A549 (cell line): ENCODE results near the gene GXYLT1. TPM values are rescaled to one million over a fixed set of nuclear protein-coding genes. Genes with fewer than 3 reads are reported as not detected.
A peak's percentile ranks its signal among the peaks of the same experiment; 100 is the strongest.
"Not testable (repeated sequence)": the region's sequence is repeated elsewhere in the genome, so short reads cannot be mapped to it uniquely, and the experiment has no call there.

ENCODE experiments used
- ATAC-seq, 2 experiments: fragments of 200-7000 bp in 1 of 2; fragments of >200 bp in 1 of 2; cut with Nextera tagmentation in 1 of 2; cut with Tn5 transposase in 1 of 2; 3 replicates each; pipeline versions ENCODE4 v1.8.0 to v1.9.1; 2018 to 2020; ENCODE audit warnings: mild to moderate bottlenecking in 1 of 2, moderate library complexity in 1 of 2
- CTCF ChIA-PET: fragments of 300-600 bp; sonication (Branson Sonifier 250); formaldehyde crosslinking; extraction: SDS; loops from one replicate; lab custom pipeline; 2021; ENCODE audit warnings: antibody characterized with exemption, inconsistent platforms; lab: Yijun Ruan, JAX
- POLR2A ChIA-PET: fragments of 350-600 bp; formaldehyde crosslinking; extraction: SDS; loops from one replicate; lab custom pipeline; 2021; ENCODE audit warnings: antibody characterized with exemption, inconsistent platforms; lab: Yijun Ruan, JAX
- DNase-seq, 2 experiments: peaks; one replicate each; pipeline versions ENCODE4 v3.0.0 to v3.0.0-alpha.2; 2011 to 2016; ENCODE audit warnings: low read depth in 1 of 2, low spot score in 1 of 2
- FAIRE-seq: peaks from 2 replicates; lab custom pipeline; 2011; peaks lifted over from hg19 to GRCh38; lab: Jason Lieb, UNC
- H3K27ac ChIP-seq, 2 experiments: fragments of >200 bp; sonication (Bioruptor Twin); formaldehyde crosslinking; 3 replicates each; pipeline ENCODE4 v1.5.1; 2016 to 2017
- H3K4me1 ChIP-seq: fragments of >200 bp; sonication (Bioruptor Twin); formaldehyde crosslinking; 3 replicates; pipeline ENCODE4 v1.6.1; 2016
- H3K4me2 ChIP-seq: fragments of >200 bp; sonication (Bioruptor Twin); formaldehyde crosslinking; 3 replicates; pipeline ENCODE4 v1.6.1; 2016
- H3K4me3 ChIP-seq: fragments of >200 bp; sonication (Bioruptor Twin); formaldehyde crosslinking; 3 replicates; pipeline ENCODE4 v1.5.1; 2016
- H3K9me3 ChIP-seq: fragments of >200 bp; sonication (Bioruptor Twin); formaldehyde crosslinking; 3 replicates; pipeline ENCODE4 v1.6.1; 2016
- BHLHE40 ChIP-seq: IDR thresholded peaks from 2 replicates; pipeline ENCODE4 v1.6.1; 2012; ENCODE audit warnings: low read depth, low read length, inconsistent platforms
- CBX2 ChIP-seq: fragments of 200-600 bp; sonication (generic); IDR thresholded peaks from 2 replicates; pipeline ENCODE4 v1.6.1; 2016; ENCODE audit warnings: low read depth, mild to moderate bottlenecking, borderline replicate concordance
- CHD2 ChIP-seq: fragments of 150-350 bp; IDR thresholded peaks from 2 replicates; pipeline ENCODE4 v1.6.1; 2014; ENCODE audit warnings: low read length; ENCODE audit not compliant: partially characterized antibody
- EHMT2 ChIP-seq: fragments of 200-600 bp; sonication (generic); IDR thresholded peaks from 2 replicates; pipeline ENCODE4 v1.6.1; 2016; ENCODE audit warnings: antibody characterized with exemption, low read depth, mild to moderate bottlenecking, moderate library complexity
- ESRRA ChIP-seq: fragments of 150-350 bp; IDR thresholded peaks from 2 replicates; pipeline ENCODE4 v1.6.1; 2014; ENCODE audit warnings: mild to moderate bottlenecking, low read length, borderline replicate concordance
- FOXS1 ChIP-seq: fragments of 250-450 bp; sonication (Bioruptor Pico); IDR thresholded peaks from 2 replicates; pipeline ENCODE4 v1.5.0; 2020; ENCODE audit warnings: mild to moderate bottlenecking, moderate library complexity
- HOXA7 ChIP-seq: fragments of 250-450 bp; sonication (Bioruptor Pico); IDR thresholded peaks from 2 replicates; pipeline ENCODE4 v1.5.0; 2020; ENCODE audit warnings: mild to moderate bottlenecking, moderate library complexity
- KDM5A ChIP-seq: fragments of 200-600 bp; sonication (generic); IDR thresholded peaks from 2 replicates; pipeline ENCODE4 v1.6.1; 2016; ENCODE audit warnings: antibody characterized with exemption, mild to moderate bottlenecking
- MAFK ChIP-seq: fragments of 450-650 bp; IDR thresholded peaks from 2 replicates; pipeline ENCODE4 v1.6.1; 2014; ENCODE audit not compliant: partially characterized antibody
- MAZ ChIP-seq: fragments of 150-350 bp; IDR thresholded peaks from 2 replicates; pipeline ENCODE4 v1.6.1; 2014; ENCODE audit warnings: antibody characterized with exemption, low read depth, low read length, borderline replicate concordance
- MYC ChIP-seq: IDR thresholded peaks from 2 replicates; pipeline ENCODE4 v1.6.1; 2012; ENCODE audit warnings: mild to moderate bottlenecking, inconsistent platforms, low read length, improper control_type of control experiment, borderline replicate concordance
- NPAS2 ChIP-seq: fragments of 250-450 bp; sonication (Bioruptor Pico); IDR thresholded peaks from 2 replicates; pipeline ENCODE4 v1.8.0; 2022; ENCODE audit warnings: mild to moderate bottlenecking, moderate library complexity, borderline replicate concordance
- NR3C1 ChIP-seq: fragments of >200 bp; sonication (Bioruptor Twin); formaldehyde crosslinking; IDR thresholded peaks from 3 replicates; pipeline ENCODE4 v1.6.1; 2017
- POLR2A ChIP-seq: IDR thresholded peaks from 2 replicates; pipeline ENCODE4 v1.6.1; 2012; ENCODE audit warnings: mild to moderate bottlenecking, low read length
- RCOR1 ChIP-seq: fragments of 150-350 bp; IDR thresholded peaks from 2 replicates; pipeline ENCODE4 v1.6.1; 2014; ENCODE audit warnings: antibody characterized with exemption, low read length, low read depth
- SREBF2 ChIP-seq: fragments of 450-650 bp; IDR thresholded peaks from 2 replicates; pipeline ENCODE4 v1.6.1; 2014; ENCODE audit warnings: mild to moderate bottlenecking, moderate library complexity
- ZC3H11A ChIP-seq: fragments of 450-650 bp; IDR thresholded peaks from 2 replicates; pipeline ENCODE4 v1.6.1; 2014; ENCODE audit warnings: antibody characterized with exemption, mild to moderate bottlenecking
- ZSCAN20 ChIP-seq: fragments of 250-450 bp; sonication (Bioruptor Pico); IDR thresholded peaks from 2 replicates; pipeline ENCODE4 v1.8.0; 2022; ENCODE audit warnings: mild to moderate bottlenecking, moderate library complexity
- WGBS: methylation state at CpG from one replicate; pipeline ENCODE4 v1.1.6; 2017; ENCODE audit errors: missing lambda C conversion rate; 5-methylcytosine and 5-hydroxymethylcytosine counted together
- polyA plus RNA-seq, 4 experiments: library from polyadenylated mRNA; depleted of rRNA in 3 of 4; stranded (reverse); fragments of >200 nt; fragmentation: RNase III in 1 of 4; extraction: RNeasy Plus Mini Kit Qiagen cat#74134 plus additional on column Dnase treatment in 1 of 4; gene quantifications; 2 replicates in 3 of 4; 3 replicates in 1 of 4; pipeline ENCODE4 v1.2.3, GENCODE V29; 2011 to 2017
- TF ChIP-seq, protein P1 (sequence below): fragments of 450-650 bp; IDR thresholded peaks from 2 replicates; pipeline ENCODE4 v1.6.1; 2014; ENCODE audit warnings: antibody characterized with exemption
- TF ChIP-seq, protein P2 (sequence below): fragments of 200-600 bp; sonication (generic); IDR thresholded peaks from 2 replicates; pipeline ENCODE4 v1.6.1; 2016; ENCODE audit warnings: antibody characterized with exemption, mild to moderate bottlenecking, moderate library complexity
- TF ChIP-seq, protein P3 (sequence below): fragments of >200 bp; sonication (Bioruptor Twin); formaldehyde crosslinking; IDR thresholded peaks from 3 replicates; pipeline ENCODE4 v1.5.1; 2016

The GXYLT1 gene
- polyA plus RNA-seq, 2 of the 4 experiments (the other 2 are of a cell fraction) = 11.2 to 25.0 TPM

DNA sequence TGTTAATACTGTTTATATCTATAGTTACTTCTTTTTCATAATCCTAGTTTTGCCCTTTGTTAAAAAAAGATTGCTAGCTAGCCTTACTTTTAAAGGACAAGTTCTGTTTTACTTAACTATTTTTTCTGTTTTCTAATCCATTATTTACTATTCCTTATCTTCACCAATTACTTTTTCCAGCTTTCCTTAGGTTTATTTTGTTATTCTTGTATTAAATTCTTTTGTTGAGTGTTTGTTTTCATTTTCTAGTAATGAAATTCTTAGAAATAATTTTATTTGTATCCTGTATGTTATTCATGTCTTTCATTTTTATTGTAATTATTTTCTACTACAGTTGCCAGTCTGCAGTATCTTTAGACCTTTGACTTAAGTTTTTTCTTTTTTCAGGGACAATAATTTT lies 45.7 kb upstream of the GXYLT1 start:
- Histone ChIP-seq H3K4me2 (no peak overlapping the region; the same call in 2 of the 3 replicates), H3K4me1 (peaks cover 48% of the 10 kb centered on the region), H3K9me3 (no peaks in the 10 kb centered on the region), H3K27ac (no peak overlapping the region), H3K4me3 (no peak overlapping the region)
- ATAC-seq (no peak), FAIRE-seq (no peak), DNase-seq (no peak)
- ChIA-PET CTCF (interaction anchor here (0.6 kb wide), 1 partner anchor 157 kb away, joined by 4 read pairs; no protein-coding TSS in a partner anchor), POLR2A (no interaction called here)
- no peak for TF ChIP-seq NPAS2
- no peak for TF ChIP-seq MAZ
- TF ChIP-seq ZC3H11A = no peak
- TF ChIP-seq EHMT2 = no peak
- TF ChIP-seq BHLHE40 = no peak
- TF ChIP-seq, protein P1, sequence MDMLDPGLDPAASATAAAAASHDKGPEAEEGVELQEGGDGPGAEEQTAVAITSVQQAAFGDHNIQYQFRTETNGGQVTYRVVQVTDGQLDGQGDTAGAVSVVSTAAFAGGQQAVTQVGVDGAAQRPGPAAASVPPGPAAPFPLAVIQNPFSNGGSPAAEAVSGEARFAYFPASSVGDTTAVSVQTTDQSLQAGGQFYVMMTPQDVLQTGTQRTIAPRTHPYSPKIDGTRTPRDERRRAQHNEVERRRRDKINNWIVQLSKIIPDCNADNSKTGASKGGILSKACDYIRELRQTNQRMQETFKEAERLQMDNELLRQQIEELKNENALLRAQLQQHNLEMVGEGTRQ = no peak
- TF ChIP-seq KDM5A = no peak
- TF ChIP-seq CBX2 = no peak
- no peak for TF ChIP-seq MYC
- TF ChIP-seq NR3C1 = no peak
- TF ChIP-seq RCOR1 = no peak
- no peak for TF ChIP-seq SREBF2

DNA sequence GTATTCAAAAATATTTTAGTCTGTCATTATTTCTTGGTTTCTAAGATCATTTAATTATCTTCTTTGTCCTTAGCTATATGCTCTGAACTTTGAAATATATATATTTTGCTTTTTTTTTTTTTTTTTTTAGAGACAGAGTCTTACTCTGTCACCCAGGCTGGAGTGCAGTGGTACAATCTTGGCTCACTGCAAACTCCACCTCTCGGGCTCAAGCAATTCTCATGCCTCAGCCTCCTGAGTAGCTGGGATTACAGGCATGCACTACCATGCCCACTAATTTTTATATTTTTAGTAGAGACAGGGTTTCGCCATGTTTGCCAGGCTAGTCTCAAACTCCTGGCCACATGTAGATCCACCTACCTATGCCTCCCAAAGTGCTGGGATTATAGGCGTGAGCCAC lies 43.6 kb upstream of the GXYLT1 start:
- POLR2A ChIA-PET = not testable (repeated sequence)

DNA sequence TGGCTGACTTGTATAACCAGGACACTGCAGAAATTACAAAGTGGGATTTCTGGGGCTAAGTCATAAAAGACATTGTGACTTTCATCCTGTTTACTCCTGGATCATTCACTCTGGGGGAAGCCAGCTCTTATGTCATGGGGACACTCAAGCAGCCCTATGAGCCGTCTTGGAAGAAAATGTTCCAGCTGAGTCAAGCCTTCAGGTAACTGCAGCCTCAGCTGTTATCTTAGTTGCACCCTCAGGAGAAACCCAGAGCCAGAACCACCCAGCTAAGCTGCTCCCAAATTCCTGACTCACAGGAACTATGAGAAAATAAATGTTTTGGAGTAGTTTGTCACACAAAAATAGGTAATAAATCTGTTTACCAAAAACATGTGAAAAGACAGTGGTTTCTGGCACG lies 43.1 kb upstream of the GXYLT1 start:
- FAIRE-seq (no peak), DNase-seq (no peak), ATAC-seq (no peak)
- Histone ChIP-seq H3K4me1 (peaks cover 43% of the 10 kb centered on the region), H3K27ac (no peak overlapping the region), H3K9me3 (no peaks in the 10 kb centered on the region), H3K4me3 (no peak overlapping the region), H3K4me2 (no peak overlapping the region)
- TF ChIP-seq MAFK (peak; percentile 10), HOXA7 (no peak)
- ChIA-PET CTCF (interaction anchor here (0.7 to 1.5 kb wide), 4 partner anchors 11 to 124 kb away, joined by 3 to 4 read pairs (median 4); no protein-coding TSS in a partner anchor), POLR2A (no interaction called here)
- 78% methylated on average over 2 of the region's 2 CpGs for WGBS

More for the DNA sequence above, 43.6 kb upstream of the GXYLT1 start:
- not testable (repeated sequence) for H3K4me3 ChIP-seq, H3K9me3 ChIP-seq, FAIRE-seq, DNase-seq, ATAC-seq
- peak overlapping the region; percentile 53; the same call in 1 of the 3 replicates for H3K4me2 ChIP-seq
- WGBS = 90% methylated on average over 3 of the region's 3 CpGs
- 0 out of 6 replicates have a peak overlapping the region, but pooled peaks of 1 of the 2 experiments have one; percentile 15 for H3K27ac ChIP-seq
- H3K4me1 ChIP-seq = peaks cover 43% of the 10 kb centered on the region
- CTCF ChIA-PET = interaction anchor here (0.8 to 1.5 kb wide), 3 partner anchors 11 to 123 kb away, joined by 4 read pairs; no protein-coding TSS in a partner anchor

DNA sequence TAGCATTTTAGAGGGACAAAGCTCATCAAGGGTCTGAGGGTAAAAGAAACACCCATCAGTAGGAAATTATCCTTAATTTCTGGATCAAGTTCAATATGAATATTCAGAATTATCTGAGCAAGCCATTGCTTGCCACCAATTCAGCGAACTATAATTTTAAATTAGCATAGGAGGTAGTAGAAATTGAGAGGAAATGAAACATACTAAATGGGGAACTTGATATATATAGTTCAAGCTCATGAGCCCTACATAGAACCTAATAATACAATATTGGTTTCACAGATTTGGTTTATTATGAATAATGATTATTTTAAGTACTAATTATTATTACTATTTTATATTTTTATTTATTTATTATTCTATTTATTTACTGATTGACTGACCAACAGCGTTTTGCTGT lies 42.1 kb upstream of the GXYLT1 start:
- ChIA-PET CTCF (interaction anchor here (2.1 kb wide), 1 partner anchor 10 kb away, joined by 5 read pairs; no protein-coding TSS in a partner anchor), POLR2A (no interaction called here)
- DNase-seq = no peak
- ATAC-seq = no peak
- no peak overlapping the region for H3K27ac ChIP-seq
- H3K9me3 ChIP-seq = no peaks in the 10 kb centered on the region
- H3K4me1 ChIP-seq = peaks cover 44% of the 10 kb centered on the region
- WGBS = 80% methylated on average over 2 of the region's 2 CpGs
- no peak overlapping the region for H3K4me2 ChIP-seq
- no peak overlapping the region for H3K4me3 ChIP-seq
- TF ChIP-seq, protein P1 = no peak
- TF ChIP-seq NR3C1 = no peak
- TF ChIP-seq, protein P2, sequence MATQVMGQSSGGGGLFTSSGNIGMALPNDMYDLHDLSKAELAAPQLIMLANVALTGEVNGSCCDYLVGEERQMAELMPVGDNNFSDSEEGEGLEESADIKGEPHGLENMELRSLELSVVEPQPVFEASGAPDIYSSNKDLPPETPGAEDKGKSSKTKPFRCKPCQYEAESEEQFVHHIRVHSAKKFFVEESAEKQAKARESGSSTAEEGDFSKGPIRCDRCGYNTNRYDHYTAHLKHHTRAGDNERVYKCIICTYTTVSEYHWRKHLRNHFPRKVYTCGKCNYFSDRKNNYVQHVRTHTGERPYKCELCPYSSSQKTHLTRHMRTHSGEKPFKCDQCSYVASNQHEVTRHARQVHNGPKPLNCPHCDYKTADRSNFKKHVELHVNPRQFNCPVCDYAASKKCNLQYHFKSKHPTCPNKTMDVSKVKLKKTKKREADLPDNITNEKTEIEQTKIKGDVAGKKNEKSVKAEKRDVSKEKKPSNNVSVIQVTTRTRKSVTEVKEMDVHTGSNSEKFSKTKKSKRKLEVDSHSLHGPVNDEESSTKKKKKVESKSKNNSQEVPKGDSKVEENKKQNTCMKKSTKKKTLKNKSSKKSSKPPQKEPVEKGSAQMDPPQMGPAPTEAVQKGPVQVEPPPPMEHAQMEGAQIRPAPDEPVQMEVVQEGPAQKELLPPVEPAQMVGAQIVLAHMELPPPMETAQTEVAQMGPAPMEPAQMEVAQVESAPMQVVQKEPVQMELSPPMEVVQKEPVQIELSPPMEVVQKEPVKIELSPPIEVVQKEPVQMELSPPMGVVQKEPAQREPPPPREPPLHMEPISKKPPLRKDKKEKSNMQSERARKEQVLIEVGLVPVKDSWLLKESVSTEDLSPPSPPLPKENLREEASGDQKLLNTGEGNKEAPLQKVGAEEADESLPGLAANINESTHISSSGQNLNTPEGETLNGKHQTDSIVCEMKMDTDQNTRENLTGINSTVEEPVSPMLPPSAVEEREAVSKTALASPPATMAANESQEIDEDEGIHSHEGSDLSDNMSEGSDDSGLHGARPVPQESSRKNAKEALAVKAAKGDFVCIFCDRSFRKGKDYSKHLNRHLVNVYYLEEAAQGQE = no peak
- TF ChIP-seq, protein P3, sequence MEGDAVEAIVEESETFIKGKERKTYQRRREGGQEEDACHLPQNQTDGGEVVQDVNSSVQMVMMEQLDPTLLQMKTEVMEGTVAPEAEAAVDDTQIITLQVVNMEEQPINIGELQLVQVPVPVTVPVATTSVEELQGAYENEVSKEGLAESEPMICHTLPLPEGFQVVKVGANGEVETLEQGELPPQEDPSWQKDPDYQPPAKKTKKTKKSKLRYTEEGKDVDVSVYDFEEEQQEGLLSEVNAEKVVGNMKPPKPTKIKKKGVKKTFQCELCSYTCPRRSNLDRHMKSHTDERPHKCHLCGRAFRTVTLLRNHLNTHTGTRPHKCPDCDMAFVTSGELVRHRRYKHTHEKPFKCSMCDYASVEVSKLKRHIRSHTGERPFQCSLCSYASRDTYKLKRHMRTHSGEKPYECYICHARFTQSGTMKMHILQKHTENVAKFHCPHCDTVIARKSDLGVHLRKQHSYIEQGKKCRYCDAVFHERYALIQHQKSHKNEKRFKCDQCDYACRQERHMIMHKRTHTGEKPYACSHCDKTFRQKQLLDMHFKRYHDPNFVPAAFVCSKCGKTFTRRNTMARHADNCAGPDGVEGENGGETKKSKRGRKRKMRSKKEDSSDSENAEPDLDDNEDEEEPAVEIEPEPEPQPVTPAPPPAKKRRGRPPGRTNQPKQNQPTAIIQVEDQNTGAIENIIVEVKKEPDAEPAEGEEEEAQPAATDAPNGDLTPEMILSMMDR = no peak
- no peak for TF ChIP-seq POLR2A
- no peak for TF ChIP-seq ZSCAN20 (CRISPR knock-in tag)
- no peak for TF ChIP-seq CHD2
- TF ChIP-seq FOXS1 (CRISPR knock-in tag) = no peak
- no peak for TF ChIP-seq MAZ
- TF ChIP-seq ESRRA = no peak
- TF ChIP-seq, all 56 proteins: peak for 0
- no peak for FAIRE-seq
